Kasumi-1 (cell line): ENCODE measurements around the gene ENO2.

Source experiments
- DNase-seq, 2 experiments: peaks; one replicate each; lab custom pipeline; 2025; lab: John Stamatoyannopoulos, UW

Gene ENO2

GRCh38 chr12:6932766-6933165 is 18.4 kb downstream of the ENO2 start:
- DNase-seq = no peak

DNA sequence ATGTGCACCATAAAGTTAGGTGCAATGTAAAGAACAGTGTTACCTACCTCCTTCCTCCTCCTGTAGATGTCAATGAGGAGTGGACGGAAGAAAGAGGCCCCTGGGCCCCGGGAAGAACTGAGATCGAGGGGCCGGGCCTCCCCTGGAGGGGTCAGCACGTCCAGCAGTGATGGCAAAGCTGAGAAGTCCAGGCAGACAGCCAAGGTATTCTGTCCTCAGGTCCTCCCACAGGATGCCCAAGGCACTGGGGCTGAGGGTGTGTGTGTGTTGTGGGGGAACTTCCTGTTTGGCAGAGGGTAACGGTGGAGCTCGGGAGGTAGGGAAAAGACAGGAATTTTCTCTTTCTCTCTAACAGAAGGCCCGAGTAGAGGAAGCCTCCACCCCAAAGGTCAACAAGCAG is 19.7 kb downstream of the ENO2 start:
- no peak for DNase-seq

GRCh38 chr12:6935371-6936193 is 21.2 kb downstream of the ENO2 start:
- DNase-seq = no peak

- DNase-seq = no peak
Measured at GRCh38 chr12:6936194-6936635, 21.8 kb downstream of the ENO2 start.

GRCh38 chr12:6936636-6937480 is 22.5 kb downstream of the ENO2 start:
- DNase-seq = no peak

GRCh38 chr12:6937481-6938352 is 23.3 kb downstream of the ENO2 start:
- DNase-seq = peak; percentile 79 to 83

DNA sequence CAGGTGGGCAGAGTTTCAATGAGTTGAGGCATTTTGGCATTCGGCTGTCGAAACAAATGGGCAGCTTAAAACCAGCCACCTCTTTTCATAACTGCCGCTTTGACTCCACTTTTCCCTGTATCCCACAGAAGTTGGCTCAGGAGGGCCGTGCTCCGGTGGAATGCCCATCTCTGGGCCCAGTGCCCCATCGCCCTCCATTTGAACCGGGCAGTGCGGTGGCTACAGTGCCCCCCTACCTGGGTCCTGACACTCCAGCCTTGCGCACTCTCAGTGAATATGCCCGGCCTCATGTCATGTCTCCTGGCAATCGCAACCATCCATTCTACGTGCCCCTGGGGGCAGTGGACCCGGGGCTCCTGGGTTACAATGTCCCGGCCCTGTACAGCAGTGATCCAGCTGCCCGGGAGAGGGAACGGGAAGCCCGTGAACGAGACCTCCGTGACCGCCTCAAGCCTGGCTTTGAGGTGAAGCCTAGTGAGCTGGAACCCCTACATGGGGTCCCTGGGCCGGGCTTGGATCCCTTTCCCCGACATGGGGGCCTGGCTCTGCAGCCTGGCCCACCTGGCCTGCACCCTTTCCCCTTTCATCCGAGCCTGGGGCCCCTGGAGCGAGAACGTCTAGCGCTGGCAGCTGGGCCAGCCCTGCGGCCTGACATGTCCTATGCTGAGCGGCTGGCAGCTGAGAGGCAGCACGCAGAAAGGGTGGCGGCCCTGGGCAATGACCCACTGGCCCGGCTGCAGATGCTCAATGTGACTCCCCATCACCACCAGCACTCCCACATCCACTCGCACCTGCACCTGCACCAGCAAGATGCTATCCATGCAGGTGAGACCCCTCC is 24.2 kb downstream of the ENO2 start:
- DNase-seq = no peak

GRCh38 chr12:6939191-6939540 is 24.8 kb downstream of the ENO2 start:
- DNase-seq = no peak

DNA sequence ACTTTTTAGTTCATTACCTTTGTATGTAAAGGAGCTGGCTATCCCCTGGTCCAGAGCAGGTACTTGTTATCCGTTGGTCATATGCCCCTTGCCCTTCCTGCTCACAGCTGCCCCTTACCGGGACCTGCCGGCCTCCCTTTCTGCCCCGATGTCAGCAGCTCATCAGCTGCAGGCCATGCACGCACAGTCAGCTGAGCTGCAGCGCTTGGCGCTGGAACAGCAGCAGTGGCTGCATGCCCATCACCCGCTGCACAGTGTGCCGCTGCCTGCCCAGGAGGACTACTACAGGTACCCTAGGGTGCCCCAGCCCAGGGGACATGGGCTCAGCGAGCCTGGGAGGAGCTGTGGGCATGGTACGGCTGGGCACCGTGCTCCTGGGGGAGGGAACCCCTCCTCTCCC is 26.9 kb downstream of the ENO2 start:
- DNase-seq = no peak

DNA sequence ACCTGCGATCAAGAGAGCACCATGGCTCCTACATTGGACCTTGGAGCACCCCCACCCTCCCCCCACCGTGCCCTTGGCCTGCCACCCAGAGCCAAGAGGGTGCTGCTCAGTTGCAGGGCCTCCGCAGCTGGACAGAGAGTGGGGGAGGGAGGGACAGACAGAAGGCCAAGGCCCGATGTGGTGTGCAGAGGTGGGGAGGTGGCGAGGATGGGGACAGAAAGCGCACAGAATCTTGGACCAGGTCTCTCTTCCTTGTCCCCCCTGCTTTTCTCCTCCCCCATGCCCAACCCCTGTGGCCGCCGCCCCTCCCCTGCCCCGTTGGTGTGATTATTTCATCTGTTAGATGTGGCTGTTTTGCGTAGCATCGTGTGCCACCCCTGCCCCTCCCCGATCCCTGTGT is 27.4 kb downstream of the ENO2 start:
- DNase-seq = no peak

DNA sequence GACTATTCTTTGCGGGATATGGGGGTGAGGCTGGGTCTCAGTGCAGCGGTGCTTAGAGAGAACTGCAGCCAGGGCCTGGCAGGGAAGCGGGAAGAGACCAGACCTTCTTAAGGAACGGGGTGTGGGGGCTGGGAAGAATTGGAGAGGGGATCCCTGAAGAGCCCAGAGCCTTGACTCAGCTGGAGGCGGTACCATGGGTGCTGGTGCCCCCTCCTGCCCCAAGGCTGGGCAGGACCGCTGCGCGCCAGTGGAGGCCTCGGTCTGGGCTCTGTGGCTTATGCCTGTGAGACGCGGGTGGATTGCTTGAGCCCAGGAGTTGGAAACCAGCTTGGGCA is 27.9 kb downstream of the ENO2 start:
- no peak for DNase-seq

GRCh38 chr12:6943389-6943721 is 29.0 kb downstream of the ENO2 start:
- DNase-seq = peak; percentile 77 to 83

DNA sequence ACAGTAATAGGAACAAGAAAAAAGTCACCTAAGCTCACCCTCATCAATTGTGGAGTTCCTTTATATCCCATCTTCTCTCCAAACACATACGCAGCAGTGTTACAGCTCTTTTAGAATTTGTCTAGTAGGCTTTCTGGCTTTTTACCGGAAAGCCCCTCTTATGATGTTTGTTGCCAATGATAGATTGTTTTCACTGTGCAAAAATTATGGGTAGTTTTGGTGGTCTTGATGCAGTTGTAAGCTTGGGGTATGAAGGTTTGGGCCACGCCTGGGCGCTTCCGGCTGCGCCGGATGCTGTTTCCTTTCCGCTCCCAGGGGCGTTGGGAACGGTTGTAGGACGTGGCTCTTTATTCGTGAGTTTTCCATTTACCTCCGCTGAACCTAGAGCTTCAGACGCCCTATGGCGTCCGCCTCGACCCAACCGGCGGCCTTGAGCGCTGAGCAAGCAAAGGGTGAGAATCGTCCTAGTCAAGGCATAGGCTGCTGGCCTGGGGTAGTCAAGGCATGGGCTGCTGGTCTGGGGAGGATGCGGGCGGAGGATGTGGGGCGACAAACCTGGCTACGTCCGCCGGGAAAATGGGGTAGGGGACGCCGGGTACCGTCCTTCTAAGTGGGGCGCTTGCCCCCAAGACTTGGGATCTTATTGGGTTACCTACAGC is 29.5 kb downstream of the ENO2 start, which contains the start of the genes C12orf57 and RNU7-1:
TSS of gene C12orf57 (plus strand) at position 301 of the 659 bp plus-strand sequence. CDS start at position 401, 100 bp downstream.
TSS of gene RNU7-1 (plus strand) at position 95 of the 659 bp plus-strand sequence.
- peak; percentile 71 to 76 for DNase-seq

- peak; percentile 65 to 78 for DNase-seq
Measured at GRCh38 chr12:6944381-6945186, 30.2 kb downstream of the ENO2 start.

GRCh38 chr12:6945613-6946012 is 31.2 kb downstream of the ENO2 start:
- no peak for DNase-seq

GRCh38 chr12:6946033-6946919 is 31.9 kb downstream of the ENO2 start:
- no peak for DNase-seq

- DNase-seq = no peak
Measured at GRCh38 chr12:6946920-6947374, 32.6 kb downstream of the ENO2 start.

- DNase-seq = no peak
Measured at GRCh38 chr12:6947615-6948014, 33.2 kb downstream of the ENO2 start.
